Caco-2 (cell line): ENCODE results near the gene TRAF2. TPM values are rescaled to one million over a fixed set of nuclear protein-coding genes. Genes with fewer than 3 reads are reported as not detected.

ENCODE experiments used
- BruUV-seq: library from RNA; stranded (reverse); fragments of 400-500 nt; replicated peaks from 2 replicates; lab custom pipeline; 2021; lab: Mats Ljungman, UMichigan
- CTCF ChIA-PET: fragments of 300-600 bp; sonication (Branson Sonifier 250); formaldehyde crosslinking; loops from one replicate; lab custom pipeline; 2022; ENCODE audit warnings: antibody characterized with exemption; lab: Charles Lee
- POLR2A ChIA-PET: fragments of 300-600 bp; sonication (Branson Sonifier 250); formaldehyde crosslinking; loops from one replicate; lab custom pipeline; 2022; ENCODE audit warnings: antibody characterized with exemption; lab: Charles Lee
- DNase-seq, 2 experiments: peaks; one replicate each; pipeline versions ENCODE4 v3.0.0 to v3.0.0-alpha.2; 2020 to 2022
- H3K27me3 ChIP-seq: replicated peaks from 2 replicates; pipeline ENCODE4 v1.6.0; 2011; ENCODE audit warnings: low read length; ENCODE audit not compliant: control insufficient read depth, insufficient read depth
- H3K36me3 ChIP-seq: 2 replicates; pipeline ENCODE4 v1.5.1; 2011; ENCODE audit warnings: low read length; ENCODE audit not compliant: control insufficient read depth, insufficient read depth
- H3K4me1 ChIP-seq: fragments of 250-450 bp; sonication (Bioruptor Pico); 2 replicates; pipeline ENCODE4 v1.5.1; 2020; ENCODE audit warnings: mild to moderate bottlenecking
- H3K4me3 ChIP-seq: 2 replicates; pipeline ENCODE4 v1.5.1; 2011; ENCODE audit warnings: low read depth, mild to moderate bottlenecking, control low read depth, low read length
- H3K9me3 ChIP-seq: fragments of 250-450 bp; sonication (Bioruptor Pico); 2 replicates; pipeline ENCODE4 v1.5.1; 2020; ENCODE audit warnings: mild to moderate bottlenecking, moderate library complexity
- H3K27ac Mint-ChIP-seq: one replicate; pipeline ENCODE4 v1.8.0; 2022; ENCODE audit warnings: mixed read lengths; ENCODE audit not compliant: unreplicated experiment
- H3K27me3 Mint-ChIP-seq: one replicate; pipeline ENCODE4 v1.8.0; 2022; ENCODE audit warnings: mixed read lengths; ENCODE audit not compliant: insufficient read depth, unreplicated experiment
- H3K36me3 Mint-ChIP-seq: one replicate; pipeline ENCODE4 v1.8.0; 2022; ENCODE audit warnings: mild to moderate bottlenecking, mixed read lengths; ENCODE audit not compliant: insufficient read depth, unreplicated experiment
- H3K4me1 Mint-ChIP-seq: one replicate; pipeline ENCODE4 v1.8.0; 2022; ENCODE audit warnings: low read depth, mixed read lengths; ENCODE audit not compliant: unreplicated experiment
- H3K4me3 Mint-ChIP-seq: one replicate; pipeline ENCODE4 v1.8.0; 2022; ENCODE audit warnings: mild to moderate bottlenecking, moderate library complexity, mixed read lengths; ENCODE audit not compliant: unreplicated experiment
- H3K9me3 Mint-ChIP-seq: one replicate; pipeline ENCODE4 v1.8.0; 2022; ENCODE audit warnings: mixed read lengths; ENCODE audit not compliant: unreplicated experiment
- intact Hi-C: fragments of 100-400 bp; cut with micrococcal nuclease; formaldehyde crosslinking; loops from one replicate; pipeline ENCODE4 v1.10.0; 2022; ENCODE audit not compliant: unreplicated experiment
- total RNA-seq: library from RNA; stranded (reverse); gene quantifications from 2 replicates; pipeline ENCODE4 v1.2.3, GENCODE V29; 2022
- TF ChIP-seq, protein P1 (sequence below), 2 experiments: fragments of 200-600 bp in 1 of 2; IDR thresholded peaks; 1 replicate in 1 of 2; 2 replicates in 1 of 2; pipeline versions ENCODE4 v1.5.1 to v1.8.0; 2011 to 2022; ENCODE audit warnings: antibody characterized with exemption in 1 of 2, control low read depth in 1 of 2, inconsistent platforms in 1 of 2, low read depth in 1 of 2, low read length in 1 of 2, mild to moderate bottlenecking in 1 of 2, moderate library complexity in 1 of 2; ENCODE audit not compliant: insufficient read depth in 1 of 2, severe bottlenecking in 1 of 2, unreplicated experiment in 1 of 2

The TRAF2 gene
- total RNA-seq, 1 experiment from 2014 or later: 41.7 TPM

DNA sequence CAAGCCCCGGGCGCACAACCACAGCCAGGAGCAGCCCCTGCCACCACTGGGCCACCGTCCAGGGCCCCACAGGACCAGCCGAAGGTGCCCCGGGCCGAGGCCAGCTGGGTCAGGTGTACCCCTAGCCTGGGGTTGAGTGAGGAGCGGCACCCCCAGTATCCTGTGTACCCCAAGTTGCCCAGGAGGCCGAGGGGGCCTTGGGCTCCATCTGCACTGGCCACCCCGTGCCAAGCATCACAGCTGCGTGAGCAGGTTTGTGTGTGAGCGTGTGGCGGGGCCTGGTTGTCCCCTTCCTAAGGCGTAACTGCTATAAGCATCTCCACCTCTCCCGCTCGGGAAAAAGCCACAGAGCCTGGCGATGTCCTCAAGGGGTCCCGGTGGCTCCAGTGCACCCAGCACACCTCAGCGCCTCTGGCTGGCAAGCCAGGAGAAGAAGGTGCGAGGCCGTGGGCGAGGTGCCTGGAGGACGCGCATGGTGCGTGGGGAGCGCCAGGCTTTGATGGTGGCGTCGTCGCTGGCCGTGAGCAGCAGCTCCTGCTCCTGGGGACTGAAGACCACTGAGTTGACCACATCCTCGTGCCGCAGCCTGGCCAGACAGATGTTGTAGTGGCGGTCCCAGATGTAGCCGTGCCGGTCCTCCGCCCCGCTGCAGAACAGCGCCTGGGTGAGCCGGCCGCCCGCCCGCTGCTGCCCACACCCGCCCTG is 54.4 kb downstream of the TRAF2 start:
- peak in 1 of 2 experiments; percentile 30 for DNase-seq
- Mint-ChIP-seq H3K4me1 (no peaks in the 10 kb centered on the region), H3K27ac (peak overlapping the region; percentile 61), H3K9me3 (no peaks in the 10 kb centered on the region), H3K36me3 (peaks cover 83% of the 10 kb centered on the region), H3K4me3 (no peak overlapping the region), H3K27me3 (no peaks in the 10 kb centered on the region)
- H3K27me3 ChIP-seq: no peaks in the 10 kb centered on the region
- H3K4me1 ChIP-seq: peaks cover 18% of the 10 kb centered on the region
- TF ChIP-seq, protein P1, sequence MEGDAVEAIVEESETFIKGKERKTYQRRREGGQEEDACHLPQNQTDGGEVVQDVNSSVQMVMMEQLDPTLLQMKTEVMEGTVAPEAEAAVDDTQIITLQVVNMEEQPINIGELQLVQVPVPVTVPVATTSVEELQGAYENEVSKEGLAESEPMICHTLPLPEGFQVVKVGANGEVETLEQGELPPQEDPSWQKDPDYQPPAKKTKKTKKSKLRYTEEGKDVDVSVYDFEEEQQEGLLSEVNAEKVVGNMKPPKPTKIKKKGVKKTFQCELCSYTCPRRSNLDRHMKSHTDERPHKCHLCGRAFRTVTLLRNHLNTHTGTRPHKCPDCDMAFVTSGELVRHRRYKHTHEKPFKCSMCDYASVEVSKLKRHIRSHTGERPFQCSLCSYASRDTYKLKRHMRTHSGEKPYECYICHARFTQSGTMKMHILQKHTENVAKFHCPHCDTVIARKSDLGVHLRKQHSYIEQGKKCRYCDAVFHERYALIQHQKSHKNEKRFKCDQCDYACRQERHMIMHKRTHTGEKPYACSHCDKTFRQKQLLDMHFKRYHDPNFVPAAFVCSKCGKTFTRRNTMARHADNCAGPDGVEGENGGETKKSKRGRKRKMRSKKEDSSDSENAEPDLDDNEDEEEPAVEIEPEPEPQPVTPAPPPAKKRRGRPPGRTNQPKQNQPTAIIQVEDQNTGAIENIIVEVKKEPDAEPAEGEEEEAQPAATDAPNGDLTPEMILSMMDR (IDR thresholded peaks at IDR 0.05; ENCODE audit: insufficient read depth in 1 of 2, low read depth in 1 of 2, low read length in 1 of 2, severe bottlenecking in 1 of 2, unreplicated experiment in 1 of 2): no peak
- no peak overlapping the region for H3K4me3 ChIP-seq
- H3K36me3 ChIP-seq: peaks cover 1% of the 10 kb centered on the region
- BruUV-seq: no TSS peak
- intact Hi-C loops: loop anchor here (10.0 kb wide), 1 partner anchor 96 kb away; the partner anchor contains the start of genes AJM1 and PHPT1
- H3K9me3 ChIP-seq: no peaks in the 10 kb centered on the region
- ChIA-PET POLR2A (no interaction called here), CTCF (no interaction called here)

DNA sequence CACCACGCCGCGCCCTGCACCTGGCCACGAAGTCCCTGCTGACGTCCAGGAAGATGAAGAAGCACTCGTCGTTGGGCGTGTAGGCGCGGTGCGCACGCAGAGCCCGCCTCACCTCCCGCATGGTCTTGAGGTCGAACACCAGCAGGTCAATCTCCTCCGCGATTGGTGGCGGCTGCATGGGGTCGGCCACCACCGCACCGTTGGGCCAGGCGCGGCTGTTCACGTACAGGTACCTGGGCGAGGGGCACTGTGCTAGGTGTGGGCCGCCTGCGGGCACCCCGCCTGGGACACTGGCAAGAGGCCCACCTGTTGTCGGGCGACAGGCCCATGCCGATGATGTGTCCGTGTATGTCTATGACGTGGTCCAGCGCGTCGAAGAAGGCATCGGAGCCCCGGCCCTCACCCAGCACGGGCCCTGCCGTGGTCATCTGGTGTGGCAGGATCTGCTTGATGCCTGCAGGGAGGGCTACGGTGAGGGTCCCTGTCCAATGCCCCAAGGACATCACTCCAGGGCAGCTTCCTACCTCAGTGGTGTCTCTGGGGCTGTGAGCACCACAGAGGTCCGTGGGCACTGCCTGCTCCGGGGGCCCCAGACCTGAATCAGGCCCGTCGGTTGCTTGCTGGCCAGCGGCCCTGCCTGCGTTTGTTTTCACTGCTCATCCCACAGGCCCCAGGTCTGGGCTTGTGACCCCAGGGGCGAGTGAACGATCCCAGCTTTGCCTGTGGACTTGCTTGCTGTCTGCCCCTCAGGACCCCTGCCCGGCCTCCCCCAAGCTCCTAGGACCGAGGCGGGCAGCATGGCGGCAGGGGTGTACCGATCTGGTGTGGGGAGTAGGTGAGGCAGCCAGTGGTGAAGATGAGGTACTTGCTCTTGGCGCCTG is 55.2 kb downstream of the TRAF2 start:
- no peak overlapping the region for H3K4me3 ChIP-seq
- CTCF ChIA-PET: no interaction called here
- Mint-ChIP-seq H3K9me3 (no peaks in the 10 kb centered on the region), H3K4me1 (no peaks in the 10 kb centered on the region), H3K27ac (peak overlapping the region; percentile 61), H3K4me3 (peak overlapping the region; percentile 31), H3K27me3 (no peaks in the 10 kb centered on the region), H3K36me3 (peaks cover 80% of the 10 kb centered on the region)
- TF ChIP-seq, protein P1 (IDR thresholded peaks at IDR 0.05; ENCODE audit: insufficient read depth in 1 of 2, low read depth in 1 of 2, low read length in 1 of 2, severe bottlenecking in 1 of 2, unreplicated experiment in 1 of 2): no peak
- POLR2A ChIA-PET: no interaction called here
- peaks cover 26% of the 10 kb centered on the region for H3K4me1 ChIP-seq
- peaks cover 1% of the 10 kb centered on the region for H3K36me3 ChIP-seq
- DNase-seq: peak in 1 of 2 experiments; percentile 28
- intact Hi-C loops: loop anchor here (10.0 kb wide), 1 partner anchor 97 kb away; the partner anchor contains the start of genes AJM1 and PHPT1
- H3K27me3 ChIP-seq: no peaks in the 10 kb centered on the region
- no TSS peak for BruUV-seq
- H3K9me3 ChIP-seq: no peaks in the 10 kb centered on the region
